Measurements from ENCODE around the gene GLRA2.

DNA sequence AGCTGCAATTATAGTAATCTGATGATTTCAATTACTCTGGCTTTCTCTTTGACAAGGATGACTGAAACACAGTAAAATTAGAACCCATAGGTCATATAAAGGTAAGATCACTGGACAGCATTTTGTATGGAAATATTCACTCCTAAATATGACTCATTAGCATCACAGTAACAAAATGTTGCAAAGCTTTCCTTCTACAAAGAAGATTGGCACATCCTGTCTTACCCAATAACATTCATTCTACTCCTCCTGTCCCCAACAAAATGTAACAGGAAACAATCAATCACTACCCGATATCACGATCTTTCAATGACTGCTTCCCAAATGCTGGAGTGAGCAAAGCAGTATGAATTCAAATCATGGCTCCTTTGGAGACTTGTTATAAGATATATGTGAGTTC is 248.2 kb downstream of the GLRA2 start:
- no peak for TF ChIP-seq POLR2A (IDR thresholded peaks at IDR 0.05)
- TF ChIP-seq, protein P1, sequence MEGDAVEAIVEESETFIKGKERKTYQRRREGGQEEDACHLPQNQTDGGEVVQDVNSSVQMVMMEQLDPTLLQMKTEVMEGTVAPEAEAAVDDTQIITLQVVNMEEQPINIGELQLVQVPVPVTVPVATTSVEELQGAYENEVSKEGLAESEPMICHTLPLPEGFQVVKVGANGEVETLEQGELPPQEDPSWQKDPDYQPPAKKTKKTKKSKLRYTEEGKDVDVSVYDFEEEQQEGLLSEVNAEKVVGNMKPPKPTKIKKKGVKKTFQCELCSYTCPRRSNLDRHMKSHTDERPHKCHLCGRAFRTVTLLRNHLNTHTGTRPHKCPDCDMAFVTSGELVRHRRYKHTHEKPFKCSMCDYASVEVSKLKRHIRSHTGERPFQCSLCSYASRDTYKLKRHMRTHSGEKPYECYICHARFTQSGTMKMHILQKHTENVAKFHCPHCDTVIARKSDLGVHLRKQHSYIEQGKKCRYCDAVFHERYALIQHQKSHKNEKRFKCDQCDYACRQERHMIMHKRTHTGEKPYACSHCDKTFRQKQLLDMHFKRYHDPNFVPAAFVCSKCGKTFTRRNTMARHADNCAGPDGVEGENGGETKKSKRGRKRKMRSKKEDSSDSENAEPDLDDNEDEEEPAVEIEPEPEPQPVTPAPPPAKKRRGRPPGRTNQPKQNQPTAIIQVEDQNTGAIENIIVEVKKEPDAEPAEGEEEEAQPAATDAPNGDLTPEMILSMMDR (IDR thresholded peaks at IDR 0.05) = no peak
- TF ChIP-seq POLR2AphosphoS5 (IDR thresholded peaks at IDR 0.05; ENCODE audit: insufficient read depth in 1 of 2, low read depth in 1 of 2) = no peak

Measured in vagina (tissue), 2 donors.